ENCODE measurements around the gene WDR36. TPM values are rescaled to one million over a fixed set of nuclear protein-coding genes. Genes with fewer than 3 reads are reported as not detected.
A peak's percentile ranks its signal among the peaks of the same experiment; 100 is the strongest.

WDR36 gene
- total RNA-seq, 1 donor from 2014 or later = 33.4 TPM

- DNase-seq = no peak
Observed at GRCh38 chr5:111106320-111106948, 14.3 kb downstream of the WDR36 start.

DNA sequence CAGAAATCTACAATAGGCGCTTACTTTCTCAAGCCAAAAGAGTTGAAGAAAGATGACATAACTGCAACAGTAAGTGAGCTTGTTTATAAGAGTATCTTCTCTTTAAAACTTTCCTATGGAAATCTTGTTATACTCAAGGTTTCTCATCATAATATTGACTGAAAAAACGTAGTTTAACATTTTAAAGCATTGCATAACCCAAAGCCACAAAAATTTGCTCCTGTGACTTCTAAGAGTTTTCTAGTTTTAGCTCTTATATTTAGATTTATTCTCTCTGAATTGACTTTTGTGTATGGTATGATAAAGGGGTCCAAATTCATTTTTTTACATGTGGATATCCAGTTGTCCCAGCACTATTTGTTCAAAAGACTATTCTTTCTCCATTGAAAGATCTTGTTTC lies 15.2 kb downstream of the WDR36 start:
- DNase-seq = no peak

DNA sequence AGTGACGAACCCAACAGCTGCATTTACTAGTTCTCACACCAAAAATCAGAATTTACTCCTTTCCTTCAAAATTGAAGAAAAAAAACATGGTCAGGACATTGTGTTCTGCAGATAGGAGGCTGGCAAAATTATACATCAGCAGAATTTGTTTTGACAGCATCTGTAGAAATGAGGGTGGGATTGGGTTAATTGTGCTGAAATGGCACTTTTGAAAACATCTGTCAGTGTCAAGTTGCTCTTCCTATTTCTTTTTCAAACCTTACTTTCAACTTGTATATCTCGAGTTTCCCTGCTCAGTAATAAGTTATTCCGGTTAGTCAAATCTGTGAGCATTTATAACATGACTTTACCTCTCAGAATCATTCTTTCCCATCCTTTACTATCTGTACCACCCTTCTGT lies 19.8 kb downstream of the WDR36 start:
- no peak for DNase-seq

DNA sequence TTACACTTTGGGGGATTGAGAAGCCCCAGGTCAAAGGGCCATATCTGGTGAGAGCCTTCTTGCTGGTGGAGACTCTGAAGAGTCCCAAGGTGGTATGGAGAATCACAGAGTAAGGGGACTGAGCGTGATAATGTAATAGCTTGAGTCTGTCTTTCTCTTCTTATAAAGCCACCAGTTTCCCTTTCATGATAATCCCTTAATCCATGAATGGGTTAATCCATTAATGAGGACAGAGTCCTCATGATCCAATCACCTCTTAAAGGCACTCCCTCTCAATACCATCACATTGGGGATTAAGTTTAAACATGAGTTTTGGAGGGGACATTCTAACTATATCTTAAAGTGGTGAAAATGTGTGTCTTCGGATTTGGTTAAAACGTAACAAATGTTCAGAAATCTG lies 21.5 kb downstream of the WDR36 start:
- DNase-seq = no peak

DNA sequence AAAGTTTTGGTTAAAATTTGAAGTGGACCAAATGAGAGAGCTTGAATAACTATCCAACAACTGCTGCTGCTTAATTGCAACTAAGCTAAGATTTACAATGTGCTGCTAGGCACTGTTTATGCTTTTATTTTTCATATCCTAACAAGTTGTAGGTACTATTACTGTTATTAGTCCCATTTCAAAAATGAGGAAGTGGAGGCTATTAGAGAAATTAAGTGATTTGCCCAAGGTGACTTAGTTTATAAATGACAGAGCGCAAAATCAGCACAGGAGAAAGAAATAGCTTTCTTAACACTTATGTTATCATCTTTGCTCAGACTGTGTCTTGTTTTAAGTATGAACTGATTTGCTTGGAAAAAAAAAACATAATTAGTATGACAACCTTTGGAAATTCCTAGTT lies 23.1 kb downstream of the WDR36 start:
- no peak for DNase-seq

- DNase-seq = no peak
Observed at GRCh38 chr5:111116550-111116949, 24.4 kb downstream of the WDR36 start.

DNA sequence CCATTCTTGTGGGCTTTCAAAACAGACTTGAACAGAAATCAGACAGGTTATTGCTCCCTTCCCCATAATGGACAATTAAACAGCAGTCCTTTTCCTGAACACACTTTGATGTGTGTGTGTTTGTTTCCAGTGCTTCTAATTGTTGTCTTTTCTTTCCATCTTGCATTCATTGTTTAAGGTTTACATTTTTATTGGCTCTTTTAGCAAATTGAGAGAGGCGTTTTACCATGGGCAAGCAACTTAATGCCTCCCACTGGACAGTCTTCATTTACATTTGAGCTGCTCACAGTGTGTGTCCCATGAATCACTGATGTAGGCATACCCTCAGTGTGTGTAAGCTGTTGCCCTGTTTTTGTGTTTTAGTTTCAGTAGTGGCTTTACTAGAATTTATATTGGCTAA lies 25.0 kb downstream of the WDR36 start:
- DNase-seq = no peak

GRCh38 chr5:111119221-111119620 lies 27.1 kb downstream of the WDR36 start:
- no peak for DNase-seq

DNA sequence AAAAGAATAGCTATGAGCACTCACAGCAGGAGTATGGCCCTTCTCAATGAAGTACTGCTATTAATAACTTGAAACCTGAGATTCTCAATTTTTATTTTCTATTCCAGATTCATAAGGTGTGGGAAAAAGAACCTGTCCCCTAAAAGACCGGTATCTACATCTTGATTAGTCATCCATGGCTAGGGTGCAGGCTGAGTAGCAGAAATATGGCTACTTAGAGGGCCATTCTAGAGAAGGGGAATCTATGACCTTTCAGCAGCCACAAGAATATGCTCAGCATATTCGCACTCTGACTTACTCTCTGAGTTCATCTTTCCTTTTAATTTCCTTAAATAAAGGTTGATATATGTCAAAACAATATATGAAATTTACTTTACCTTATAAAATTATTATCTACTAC lies 27.7 kb downstream of the WDR36 start:
- no peak for DNase-seq

DNA sequence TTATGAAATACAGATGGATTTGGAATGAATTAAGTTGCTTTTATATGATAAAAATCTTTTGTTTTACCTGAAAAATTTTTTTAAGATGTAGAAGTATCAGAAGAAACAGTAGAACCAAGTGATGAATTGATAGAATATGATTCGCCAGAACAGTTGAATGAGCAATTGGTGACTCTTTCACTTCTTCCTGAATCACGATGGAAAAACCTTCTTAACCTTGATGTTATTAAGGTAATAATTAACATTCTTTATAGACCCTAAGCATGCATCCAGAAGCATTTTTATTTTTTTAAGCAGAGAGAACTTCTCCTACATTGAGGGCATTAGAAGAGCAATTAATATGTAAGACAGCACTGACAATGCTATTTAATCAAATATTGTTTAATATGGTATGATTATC lies 28.8 kb downstream of the WDR36 start:
- DNase-seq = no peak

DNA sequence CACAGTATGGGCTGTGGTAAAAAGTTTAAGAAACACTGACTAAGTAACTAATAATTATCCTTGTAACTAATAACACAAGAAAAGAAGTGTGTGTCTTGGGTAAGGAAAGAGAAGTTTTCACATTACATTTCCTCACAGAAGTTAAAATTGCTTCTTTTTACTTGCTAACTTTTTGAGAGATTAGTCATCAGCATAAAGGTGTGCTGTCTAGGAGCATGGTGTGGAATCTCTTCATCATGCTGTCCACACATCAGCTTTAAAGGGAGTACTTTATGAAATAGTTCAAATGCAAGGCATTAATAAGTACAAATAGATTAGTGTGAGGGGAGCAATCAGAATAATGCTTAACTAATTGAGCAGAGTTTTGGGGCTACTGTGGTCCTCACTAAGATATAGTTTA lies 29.8 kb downstream of the WDR36 start:
- DNase-seq = no peak

DNA sequence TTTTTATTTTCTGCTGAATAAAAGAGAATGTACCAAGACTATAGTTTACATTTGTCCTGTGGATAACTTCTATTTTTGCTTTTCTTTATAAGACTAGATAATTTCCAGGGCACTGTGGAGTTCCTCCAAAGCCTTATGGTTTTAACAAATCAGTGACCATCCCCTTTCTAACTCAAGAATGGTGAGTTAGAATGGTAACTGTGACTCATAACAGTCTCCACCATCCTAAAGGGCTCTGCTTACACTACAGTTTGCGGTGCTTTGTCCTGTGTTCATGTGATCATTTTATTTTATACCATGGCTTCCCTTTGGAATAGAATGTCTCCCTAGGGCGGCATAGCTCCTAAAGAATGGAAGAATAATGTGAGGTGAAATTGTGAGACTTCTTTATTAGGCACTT lies 30.2 kb downstream of the WDR36 start:
- no peak for DNase-seq

GRCh38 chr5:111124793-111125192 lies 32.6 kb downstream of the WDR36 start:
- no peak for DNase-seq

DNA sequence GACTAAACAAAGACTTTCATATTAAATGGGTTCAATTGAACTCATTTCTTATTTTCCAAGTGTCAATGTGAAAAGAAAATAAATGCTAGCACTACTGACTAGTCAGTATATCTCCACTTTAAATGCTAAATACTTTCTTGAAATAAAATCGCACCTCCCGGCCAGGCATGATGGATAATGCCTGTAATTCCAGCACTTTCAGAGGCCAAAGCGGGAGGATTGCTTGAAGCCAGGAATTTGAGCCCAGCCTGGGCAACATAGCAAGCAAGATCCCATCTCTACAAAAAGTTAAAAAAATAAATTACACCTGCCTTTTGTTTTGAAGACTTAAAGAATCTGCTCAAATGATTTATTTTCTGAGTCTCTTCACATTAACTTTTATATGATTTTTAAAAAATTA lies 34.7 kb downstream of the WDR36 start:
- DNase-seq = no peak

GRCh38 chr5:111127453-111128195 lies 35.5 kb downstream of the WDR36 start:
- no peak for DNase-seq

- DNase-seq = no peak
Observed at GRCh38 chr5:111129938-111130337, 37.8 kb downstream of the WDR36 start.

DNA sequence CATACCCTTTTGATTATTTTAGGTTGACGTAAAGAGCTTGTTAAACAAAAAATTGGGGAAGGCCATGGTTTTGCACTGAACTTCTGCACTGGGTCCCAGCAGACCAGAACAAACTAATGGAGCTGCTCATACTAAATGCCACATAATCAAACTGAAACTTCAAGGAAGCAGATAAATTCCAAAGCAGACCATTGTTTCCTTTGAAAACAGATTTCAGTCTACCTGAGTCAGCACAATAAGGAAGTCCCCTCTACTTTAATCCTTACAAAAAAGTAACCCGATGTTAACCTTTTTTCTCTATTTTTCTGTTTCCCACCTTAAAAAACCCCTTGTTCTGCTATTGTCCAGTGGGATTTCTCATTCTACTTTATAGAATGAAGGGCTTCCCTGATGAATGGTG lies 39.2 kb downstream of the WDR36 start:
- no peak for DNase-seq

GRCh38 chr5:111132076-111132475 lies 39.9 kb downstream of the WDR36 start:
- no peak for DNase-seq

DNA sequence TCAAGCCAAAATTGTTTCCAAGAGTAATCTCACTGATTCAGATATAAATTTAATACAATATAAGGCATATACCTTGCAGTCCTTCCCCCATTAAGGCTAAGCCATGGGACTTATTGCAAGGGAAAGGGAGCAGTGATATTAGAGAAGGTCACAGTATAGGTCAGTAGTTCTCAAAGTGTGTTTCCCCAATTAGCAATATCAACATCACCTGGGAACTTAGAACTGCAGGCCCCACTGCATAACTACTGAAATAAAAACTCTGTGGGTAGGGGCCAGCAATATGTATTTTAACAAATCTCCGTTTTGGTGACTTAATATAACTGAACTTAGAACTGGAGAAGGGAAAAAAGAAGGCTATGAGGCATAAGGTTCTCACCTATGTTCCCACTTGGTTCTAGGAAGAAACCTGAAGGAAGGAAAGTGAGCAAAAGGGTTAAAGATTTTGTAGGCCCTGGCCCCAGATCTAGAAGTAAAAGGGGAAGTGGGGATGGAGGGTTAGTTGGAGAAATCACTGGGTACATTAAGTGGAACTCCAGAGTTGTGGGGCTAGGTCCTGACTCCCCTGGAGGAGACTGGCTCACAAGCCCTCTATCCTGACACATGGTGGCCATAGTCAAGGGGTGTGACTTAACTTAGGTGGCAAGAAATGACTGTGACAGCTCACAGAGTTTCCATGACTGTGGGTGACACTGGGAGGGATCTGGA lies 40.7 kb downstream of the WDR36 start:
- no peak for DNase-seq

DNA sequence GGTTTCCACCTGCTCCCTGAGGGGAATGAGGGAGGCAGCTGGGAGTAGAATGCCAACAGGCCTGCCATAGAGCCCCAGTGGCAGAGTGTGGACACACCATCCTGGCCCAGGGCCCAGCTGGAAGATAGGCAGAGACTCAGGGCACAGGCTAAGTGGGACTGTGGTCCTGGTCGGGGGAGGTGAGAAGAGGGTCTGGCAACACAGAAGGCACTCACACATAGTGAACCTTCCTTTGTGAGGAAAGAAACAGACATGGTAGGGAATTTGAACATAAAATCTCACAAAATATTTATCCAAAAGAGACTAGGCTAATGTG lies 41.2 kb downstream of the WDR36 start:
- DNase-seq = no peak

DNA sequence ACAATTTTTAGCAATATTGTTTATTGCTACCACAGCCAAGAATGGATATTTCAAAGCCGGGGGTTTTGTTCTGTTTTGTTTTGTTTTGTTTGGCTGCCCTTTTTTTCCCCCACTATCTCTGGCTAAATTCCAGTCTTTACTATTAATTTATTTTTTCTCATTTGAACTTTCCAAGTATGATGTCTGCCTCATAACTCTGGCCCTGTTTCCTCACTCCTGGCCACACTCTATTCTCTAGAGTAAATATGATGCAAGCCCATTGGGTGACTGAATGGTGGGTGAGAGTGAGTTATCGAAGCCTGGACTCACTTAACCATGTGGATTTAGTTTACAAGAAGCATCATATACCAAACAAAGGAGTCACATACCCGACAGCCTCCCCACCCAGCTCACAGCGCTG lies 41.9 kb downstream of the WDR36 start:
- peak; percentile 10 for DNase-seq

DNA sequence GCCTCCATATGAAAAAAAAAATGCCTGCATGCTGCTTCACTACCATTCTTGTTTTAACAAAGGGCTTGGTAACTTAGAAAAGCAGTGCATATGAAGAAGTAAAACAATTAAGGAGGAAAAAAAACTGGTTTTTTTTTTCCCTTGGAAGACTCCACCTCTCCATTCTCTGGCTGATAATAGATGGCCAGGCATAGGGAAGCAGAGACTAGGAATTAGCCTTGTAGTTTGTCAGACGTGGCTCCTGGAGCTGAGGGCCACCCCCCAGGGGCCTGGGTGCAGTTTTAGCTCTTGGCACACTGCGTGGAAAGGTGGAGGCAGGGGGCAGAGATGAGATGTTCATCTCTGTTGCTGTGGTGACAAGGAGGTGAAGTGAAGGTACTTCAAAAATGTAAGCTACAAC lies 42.7 kb downstream of the WDR36 start:
- no peak for DNase-seq

- no peak for DNase-seq
Observed at GRCh38 chr5:111135363-111135762, 43.2 kb downstream of the WDR36 start.

DNA sequence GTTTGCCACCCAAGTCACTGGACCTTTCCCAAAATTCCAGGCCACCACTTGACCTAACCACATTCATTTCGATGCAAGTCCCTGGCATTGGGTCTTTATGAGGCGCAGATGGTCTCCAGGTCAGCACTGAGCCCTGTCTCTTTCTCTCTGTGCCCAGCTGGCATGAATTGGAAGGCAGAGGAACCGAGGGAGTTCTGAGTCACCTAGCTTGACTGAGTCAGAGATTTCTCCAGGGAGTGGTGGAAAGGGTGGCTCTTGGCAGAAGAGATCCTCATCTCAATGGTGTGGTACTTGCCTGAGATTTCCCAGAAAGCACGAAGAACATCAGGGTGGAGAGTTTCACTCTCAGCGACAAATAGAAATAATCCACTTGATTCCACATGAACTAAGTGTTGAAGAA lies 43.8 kb downstream of the WDR36 start:
- DNase-seq = no peak

Data from tongue (tissue), 2 donors.